ENCODE data around the gene CHSY1.

The CHSY1 gene

DNA sequence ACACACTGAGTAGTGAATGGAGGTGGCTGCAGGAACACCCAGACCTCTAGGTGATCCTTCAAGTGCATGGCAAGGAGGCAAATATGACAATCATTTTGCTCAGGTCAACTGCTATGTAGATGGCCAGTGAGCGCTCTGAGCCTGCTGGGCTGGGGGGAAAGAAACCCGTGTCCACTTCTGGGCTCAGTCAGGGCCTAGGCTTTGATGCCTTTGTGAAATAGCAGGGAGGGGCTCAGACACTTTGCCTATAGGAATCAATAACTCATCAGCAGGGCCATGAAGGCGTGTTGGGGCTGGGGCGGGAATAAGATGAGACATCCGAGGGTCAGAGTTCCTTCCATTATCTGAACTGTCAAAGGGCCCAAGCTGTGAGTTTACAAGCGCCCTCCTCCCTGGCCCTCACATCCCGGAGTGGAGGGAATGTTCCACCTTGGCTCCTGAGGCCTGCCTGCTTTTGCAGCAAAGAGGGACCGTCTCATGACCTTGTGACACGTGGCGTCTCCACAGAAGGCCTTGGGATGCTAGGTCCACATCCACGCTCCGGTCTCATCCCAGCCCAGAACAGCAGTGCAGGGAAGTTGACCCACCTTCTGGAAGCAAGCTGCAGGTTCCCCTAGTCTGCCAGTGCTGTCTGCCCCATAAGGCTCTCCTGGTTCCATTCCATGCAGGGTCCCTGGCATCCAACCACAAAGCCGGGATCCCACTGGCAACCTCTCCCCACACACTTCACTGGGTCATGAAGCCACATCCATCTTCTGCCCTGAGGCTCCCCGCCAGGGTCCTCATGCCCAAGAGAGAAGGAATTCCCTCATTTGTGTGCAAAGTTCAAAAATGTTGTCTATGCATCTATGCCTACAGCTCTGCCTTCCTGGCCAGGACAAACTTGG lies 78.4 kb downstream of the CHSY1 start:
- peaks cover 24% of the 10 kb centered on the region for H3K4me1 ChIP-seq (ENCODE audit: low read depth, poor library complexity, severe bottlenecking)
- H4K20me1 ChIP-seq (ENCODE audit: insufficient read depth) = no peaks in the 10 kb centered on the region
- H3K36me3 ChIP-seq (ENCODE audit: insufficient read depth) = peaks cover 28% of the 10 kb centered on the region; the same call in 1 of the 2 replicates
- no peaks in the 10 kb centered on the region for H3K27me3 ChIP-seq (ENCODE audit: insufficient read depth, low read depth)
- TF ChIP-seq CTCF (conservative IDR thresholded peaks at IDR 0.05; ENCODE audit: low read depth, low read length) = no peak
- no peak overlapping the region for H3K4me2 ChIP-seq
- no peak overlapping the region for H2AFZ ChIP-seq (ENCODE audit: low read depth)
- no peak overlapping the region for H3K27ac ChIP-seq
- H3K4me3 ChIP-seq (IDR thresholded peaks at IDR 0.05; ENCODE audit: insufficient read depth, low read depth, low read length) = no peak overlapping the region
- H3K9ac ChIP-seq = no peak overlapping the region
- peaks cover 24% of the 10 kb centered on the region for H3K79me2 ChIP-seq (ENCODE audit: insufficient read depth, low read depth)

GRCh38 chr15:101172501-101173071 lies 79.3 kb downstream of the CHSY1 start:
- Histone ChIP-seq H2AFZ (ENCODE audit: low read depth) (no peak overlapping the region), H3K4me2 (no peak overlapping the region), H4K20me1 (ENCODE audit: insufficient read depth) (no peaks in the 10 kb centered on the region), H3K27ac (no peak overlapping the region), H3K4me3 (IDR thresholded peaks at IDR 0.05; ENCODE audit: insufficient read depth, low read depth, low read length) (no peak overlapping the region), H3K9ac (no peak overlapping the region), H3K27me3 (ENCODE audit: insufficient read depth, low read depth) (no peaks in the 10 kb centered on the region), H3K4me1 (ENCODE audit: low read depth, poor library complexity, severe bottlenecking) (peaks cover 33% of the 10 kb centered on the region), H3K79me2 (ENCODE audit: insufficient read depth, low read depth) (peaks cover 15% of the 10 kb centered on the region), H3K36me3 (ENCODE audit: insufficient read depth) (peaks cover 25% of the 10 kb centered on the region; the same call in 1 of the 2 replicates)
- no peak for TF ChIP-seq CTCF (conservative IDR thresholded peaks at IDR 0.05; ENCODE audit: low read depth, low read length)

DNA sequence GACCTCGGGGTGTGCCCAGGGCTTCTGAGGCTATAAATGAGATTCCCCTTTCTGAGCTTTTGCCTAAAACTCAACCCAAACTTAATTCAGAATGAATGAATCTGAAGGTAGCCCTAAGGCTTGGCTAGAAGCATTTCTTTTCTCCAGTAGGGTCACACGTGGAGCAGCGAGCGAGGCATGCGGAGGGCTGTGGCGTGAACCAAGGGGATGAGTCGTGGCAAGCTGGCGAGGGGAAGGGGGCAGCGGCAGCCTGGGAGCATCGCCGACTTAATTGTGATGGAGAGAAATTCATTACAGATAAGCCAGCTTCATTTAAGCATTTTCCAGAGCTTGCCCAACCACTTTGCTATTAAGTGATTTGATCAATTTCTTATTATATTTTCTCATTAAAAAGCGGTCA lies 79.9 kb downstream of the CHSY1 start:
- no peak overlapping the region for H3K4me3 ChIP-seq (IDR thresholded peaks at IDR 0.05; ENCODE audit: insufficient read depth, low read depth, low read length)
- H4K20me1 ChIP-seq (ENCODE audit: insufficient read depth) = no peaks in the 10 kb centered on the region
- no peak overlapping the region for H2AFZ ChIP-seq (ENCODE audit: low read depth)
- no peak overlapping the region for H3K9ac ChIP-seq
- H3K27me3 ChIP-seq (ENCODE audit: insufficient read depth, low read depth) = no peaks in the 10 kb centered on the region
- no peak overlapping the region for H3K4me2 ChIP-seq
- peaks cover 9% of the 10 kb centered on the region; the same call in 1 of the 2 replicates for H3K79me2 ChIP-seq (ENCODE audit: insufficient read depth, low read depth)
- peaks cover 34% of the 10 kb centered on the region for H3K4me1 ChIP-seq (ENCODE audit: low read depth, poor library complexity, severe bottlenecking)
- H3K36me3 ChIP-seq (ENCODE audit: insufficient read depth) = peaks cover 19% of the 10 kb centered on the region; the same call in 1 of the 2 replicates
- no peak overlapping the region for H3K27ac ChIP-seq
- TF ChIP-seq CTCF (conservative IDR thresholded peaks at IDR 0.05; ENCODE audit: low read depth, low read length) = no peak

DNA sequence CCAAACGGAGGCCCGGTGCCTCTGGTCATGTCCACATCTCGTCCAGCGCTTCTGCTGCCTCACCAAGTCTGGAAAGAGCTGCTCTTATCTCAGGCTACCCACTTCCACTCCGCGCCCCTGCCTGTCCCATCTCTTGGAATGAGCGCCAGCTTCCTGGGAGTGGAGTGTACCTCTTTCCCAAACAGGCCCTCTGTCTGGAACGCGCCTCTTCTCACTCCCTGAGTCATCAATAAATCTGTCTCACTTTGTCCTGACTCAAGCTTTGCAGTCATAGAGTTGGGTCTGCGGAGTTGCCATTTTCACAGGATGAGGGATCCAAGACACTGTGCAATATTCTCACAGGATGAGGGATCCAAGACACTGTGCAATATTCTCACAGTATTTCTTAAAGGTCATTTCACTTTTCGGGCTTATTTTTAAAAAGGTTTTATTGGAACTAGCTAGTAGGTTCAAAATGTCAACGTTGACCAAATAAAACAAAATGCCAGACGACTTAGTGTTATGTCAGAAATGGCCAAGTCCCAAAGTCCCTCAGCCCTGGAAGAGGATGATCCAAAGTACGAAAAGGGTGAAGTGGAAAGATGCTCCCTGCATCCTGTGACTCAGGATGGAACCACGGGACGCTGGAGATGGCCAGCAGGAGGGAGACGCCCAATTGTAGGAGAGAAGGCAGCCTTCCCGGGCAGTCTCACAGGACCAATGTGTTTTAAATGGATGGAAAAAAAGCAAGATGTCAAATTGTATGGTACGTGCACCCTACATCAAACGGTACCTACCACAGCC lies 81.1 kb downstream of the CHSY1 start:
- H3K27me3 ChIP-seq (ENCODE audit: insufficient read depth, low read depth) = no peaks in the 10 kb centered on the region
- no peaks in the 10 kb centered on the region for H3K79me2 ChIP-seq (ENCODE audit: insufficient read depth, low read depth)
- TF ChIP-seq CTCF (conservative IDR thresholded peaks at IDR 0.05; ENCODE audit: low read depth, low read length) = no peak
- H3K36me3 ChIP-seq (ENCODE audit: insufficient read depth) = peaks cover 7% of the 10 kb centered on the region; the same call in 1 of the 2 replicates
- H3K4me1 ChIP-seq (ENCODE audit: low read depth, poor library complexity, severe bottlenecking) = peaks cover 34% of the 10 kb centered on the region
- H3K27ac ChIP-seq = no peak overlapping the region
- H4K20me1 ChIP-seq (ENCODE audit: insufficient read depth) = no peaks in the 10 kb centered on the region
- no peak overlapping the region for H2AFZ ChIP-seq (ENCODE audit: low read depth)
- no peak overlapping the region for H3K4me2 ChIP-seq
- no peak overlapping the region for H3K4me3 ChIP-seq (IDR thresholded peaks at IDR 0.05; ENCODE audit: insufficient read depth, low read depth, low read length)
- no peak overlapping the region for H3K9ac ChIP-seq

All from KMS-11 (cell line).